ENCODE data around the gene WRAP73. TPM values are rescaled to one million over a fixed set of nuclear protein-coding genes. Genes with fewer than 3 reads are reported as not detected.
A peak's percentile ranks its signal among the peaks of the same experiment; 100 is the strongest.

Gene WRAP73
- total RNA-seq, 2 experiments from 2014 or later: 30.2 to 31.2 TPM

DNA sequence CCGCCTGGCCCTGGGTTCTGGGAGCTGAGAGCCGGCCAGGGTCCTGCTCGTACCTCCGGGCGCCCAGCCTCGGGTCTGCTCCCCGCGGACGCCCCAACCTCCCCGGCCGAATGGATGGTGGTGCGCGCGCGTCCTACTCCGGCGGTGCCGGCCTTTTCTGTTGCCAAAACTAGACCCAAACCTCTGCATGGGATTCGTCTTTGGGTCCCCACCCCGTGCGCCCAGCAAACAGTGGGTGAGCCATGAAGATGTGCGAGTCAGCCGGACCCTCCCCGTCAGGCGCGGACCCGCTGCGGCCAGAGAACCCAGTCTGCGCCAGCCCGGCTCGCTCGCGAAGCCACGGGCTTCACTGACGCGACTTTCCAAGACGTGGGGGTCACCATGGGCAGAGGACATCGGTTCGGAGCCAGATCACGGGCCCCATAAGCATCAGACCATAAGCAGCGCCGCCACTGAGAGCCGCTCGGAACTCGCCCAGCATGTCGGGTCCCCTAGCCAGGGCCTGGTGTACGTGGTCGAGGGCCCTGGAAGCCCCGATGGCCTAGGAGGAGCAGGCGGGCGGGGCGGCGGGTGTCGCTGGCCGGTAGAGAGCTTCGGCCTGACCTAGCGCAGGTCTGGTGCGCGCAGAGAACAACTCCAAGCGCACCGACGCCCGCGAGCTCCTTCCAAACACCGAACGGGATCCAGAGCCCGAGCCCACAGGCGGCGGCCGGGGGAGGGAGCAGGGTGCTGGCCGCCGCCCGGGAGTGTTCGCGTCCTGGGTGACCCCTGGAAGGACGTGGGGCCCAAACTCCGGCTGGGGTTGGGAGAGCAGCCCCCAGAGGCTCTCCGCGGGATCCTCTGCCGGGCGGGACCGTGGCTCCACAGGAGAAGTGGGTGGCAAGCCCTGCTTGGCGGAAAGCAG is 1.4 kb upstream of the WRAP73 start:
- DNase-seq: no peak
- H3K4me3 Mint-ChIP-seq: peak overlapping the region; percentile 32
- H3K27ac Mint-ChIP-seq: no peak overlapping the region
- H3K9me3 Mint-ChIP-seq: no peaks in the 10 kb centered on the region
- H3K36me3 Mint-ChIP-seq: peaks cover 3% of the 10 kb centered on the region
- H3K4me1 Mint-ChIP-seq: peaks cover 24% of the 10 kb centered on the region
- H3K27me3 Mint-ChIP-seq: peaks cover 44% of the 10 kb centered on the region

DNA sequence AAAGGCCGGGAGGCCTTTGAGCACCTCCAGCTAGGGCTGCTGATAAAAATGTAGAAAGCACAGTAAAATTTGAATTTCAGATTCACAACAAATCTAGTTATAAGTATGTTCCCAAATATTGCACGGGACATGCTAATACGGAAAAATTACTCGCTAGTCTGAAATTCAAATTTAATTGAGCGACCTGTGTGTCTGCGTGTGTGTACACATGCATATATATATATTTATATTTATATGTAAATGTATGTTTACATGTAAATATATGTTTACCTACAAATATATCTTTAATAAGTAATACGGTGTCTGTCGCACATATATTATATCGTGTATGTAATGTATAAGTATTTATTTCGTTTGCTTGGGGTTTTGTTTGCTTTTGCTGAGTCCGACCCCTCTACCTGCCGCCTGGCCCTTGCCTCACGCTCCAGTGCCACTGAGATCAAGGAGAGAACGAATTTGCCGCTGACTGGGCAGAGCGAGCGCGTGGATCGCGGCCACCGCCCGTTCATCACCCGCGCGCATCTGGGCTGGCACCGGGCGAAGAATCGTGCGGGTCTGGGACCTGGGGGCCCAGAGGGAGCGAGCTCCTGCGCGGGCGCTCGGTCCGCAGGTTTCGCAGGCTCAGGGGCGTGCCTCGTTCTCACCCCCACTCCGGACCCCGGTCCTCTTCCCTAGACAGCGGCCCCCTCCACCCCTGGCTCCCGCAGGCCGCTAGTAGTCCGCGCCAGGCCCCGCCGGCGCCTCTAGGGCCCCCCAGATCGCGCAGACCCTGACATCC is 534 bp upstream of the WRAP73 start:
- peak overlapping the region; percentile 80 for H3K4me3 Mint-ChIP-seq
- H3K27me3 Mint-ChIP-seq: peaks cover 36% of the 10 kb centered on the region
- no peak overlapping the region for H3K27ac Mint-ChIP-seq
- DNase-seq: no peak
- H3K36me3 Mint-ChIP-seq: peaks cover 3% of the 10 kb centered on the region
- H3K4me1 Mint-ChIP-seq: peaks cover 22% of the 10 kb centered on the region
- no peaks in the 10 kb centered on the region for H3K9me3 Mint-ChIP-seq

GRCh38 chr1:3646596-3646995 is 3.3 kb downstream of the WRAP73 start:
- Mint-ChIP-seq H3K4me1 (peaks cover 22% of the 10 kb centered on the region), H3K9me3 (no peaks in the 10 kb centered on the region), H3K27me3 (peaks cover 11% of the 10 kb centered on the region), H3K27ac (no peak overlapping the region), H3K4me3 (no peak overlapping the region), H3K36me3 (peaks cover 3% of the 10 kb centered on the region)
- DNase-seq: no peak

DNA sequence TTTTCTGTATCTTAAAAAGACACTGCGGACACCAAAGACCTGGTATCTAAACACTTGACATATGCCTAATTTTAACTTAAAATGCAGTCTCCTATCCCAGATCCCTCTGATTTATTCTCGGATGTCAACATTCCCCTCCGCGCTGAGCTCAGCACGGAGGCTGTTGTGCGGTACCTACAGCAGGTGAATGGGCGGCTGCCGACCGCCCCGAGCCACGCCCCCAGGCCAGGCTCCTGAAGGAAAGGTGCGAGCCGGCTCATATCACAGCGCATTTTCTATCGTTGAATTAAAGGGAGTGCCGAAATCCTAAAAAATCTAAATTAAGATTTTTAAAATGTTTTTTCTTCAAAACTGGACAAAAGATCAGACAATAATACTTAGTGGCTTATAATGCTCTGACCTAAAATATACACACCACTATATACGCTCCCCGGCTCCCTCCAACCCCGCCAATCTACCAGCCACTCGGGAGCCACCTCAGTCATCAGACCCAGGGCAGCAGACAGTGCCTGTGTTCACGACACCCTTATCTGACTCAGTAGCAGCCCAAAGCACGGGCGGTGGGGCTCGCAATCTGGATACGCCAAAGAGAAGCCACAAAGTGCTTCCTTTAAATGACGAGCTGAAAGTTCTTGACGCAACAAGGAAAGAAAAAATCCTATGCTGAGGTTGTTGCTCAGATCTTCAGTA is 4.1 kb downstream of the WRAP73 start:
- H3K4me3 Mint-ChIP-seq: no peak overlapping the region
- H3K4me1 Mint-ChIP-seq: peaks cover 19% of the 10 kb centered on the region
- no peak overlapping the region for H3K27ac Mint-ChIP-seq
- H3K27me3 Mint-ChIP-seq: peaks cover 4% of the 10 kb centered on the region
- no peaks in the 10 kb centered on the region for H3K9me3 Mint-ChIP-seq
- no peak for DNase-seq
- peaks cover 3% of the 10 kb centered on the region for H3K36me3 Mint-ChIP-seq

- peaks cover 17% of the 10 kb centered on the region for H3K4me1 Mint-ChIP-seq
- peaks cover under 1% of the 10 kb centered on the region for H3K27me3 Mint-ChIP-seq
- DNase-seq: no peak
- H3K36me3 Mint-ChIP-seq: peaks cover 3% of the 10 kb centered on the region
- H3K9me3 Mint-ChIP-seq: no peaks in the 10 kb centered on the region
- no peak overlapping the region for H3K27ac Mint-ChIP-seq
- no peak overlapping the region for H3K4me3 Mint-ChIP-seq
Measured at GRCh38 chr1:3645247-3645646, 4.7 kb downstream of the WRAP73 start.

- peaks cover 3% of the 10 kb centered on the region for H3K36me3 Mint-ChIP-seq
- peaks cover 17% of the 10 kb centered on the region for H3K4me1 Mint-ChIP-seq
- no peak overlapping the region for H3K4me3 Mint-ChIP-seq
- H3K27me3 Mint-ChIP-seq: no peaks in the 10 kb centered on the region
- DNase-seq: no peak
- no peak overlapping the region for H3K27ac Mint-ChIP-seq
- no peaks in the 10 kb centered on the region for H3K9me3 Mint-ChIP-seq
Measured at GRCh38 chr1:3644273-3644672, 5.6 kb downstream of the WRAP73 start.

GRCh38 chr1:3642919-3643675 is 6.8 kb downstream of the WRAP73 start:
- no peaks in the 10 kb centered on the region for H3K36me3 Mint-ChIP-seq
- H3K4me1 Mint-ChIP-seq: peaks cover 5% of the 10 kb centered on the region
- no peaks in the 10 kb centered on the region for H3K9me3 Mint-ChIP-seq
- DNase-seq: no peak
- no peak overlapping the region for H3K27ac Mint-ChIP-seq
- no peaks in the 10 kb centered on the region for H3K27me3 Mint-ChIP-seq
- H3K4me3 Mint-ChIP-seq: no peak overlapping the region

- H3K36me3 Mint-ChIP-seq: no peaks in the 10 kb centered on the region
- H3K27ac Mint-ChIP-seq: no peak overlapping the region
- no peaks in the 10 kb centered on the region for H3K27me3 Mint-ChIP-seq
Measured at GRCh38 chr1:3641816-3642215, 8.1 kb downstream of the WRAP73 start.

GRCh38 chr1:3641046-3641760 is 8.7 kb downstream of the WRAP73 start:
- H3K27ac Mint-ChIP-seq: no peak overlapping the region
- no peaks in the 10 kb centered on the region for H3K36me3 Mint-ChIP-seq

More at GRCh38 chr1:3641816-3642215, 8.1 kb downstream of the WRAP73 start:
- Mint-ChIP-seq H3K4me1 (no peaks in the 10 kb centered on the region), H3K4me3 (no peak overlapping the region), H3K9me3 (no peaks in the 10 kb centered on the region)
- no peak for DNase-seq

GRCh38 chr1:3640121-3640837 is 9.6 kb downstream of the WRAP73 start:
- Mint-ChIP-seq H3K4me3 (no peak overlapping the region), H3K36me3 (peaks cover 1% of the 10 kb centered on the region), H3K4me1 (no peaks in the 10 kb centered on the region), H3K27ac (no peak overlapping the region), H3K27me3 (no peaks in the 10 kb centered on the region), H3K9me3 (no peaks in the 10 kb centered on the region)
- no peak for DNase-seq

More at GRCh38 chr1:3641046-3641760, 8.7 kb downstream of the WRAP73 start:
- no peak overlapping the region for H3K4me3 Mint-ChIP-seq
- H3K9me3 Mint-ChIP-seq: no peaks in the 10 kb centered on the region
- no peaks in the 10 kb centered on the region for H3K4me1 Mint-ChIP-seq
- H3K27me3 Mint-ChIP-seq: no peaks in the 10 kb centered on the region
- DNase-seq: no peak

DNA sequence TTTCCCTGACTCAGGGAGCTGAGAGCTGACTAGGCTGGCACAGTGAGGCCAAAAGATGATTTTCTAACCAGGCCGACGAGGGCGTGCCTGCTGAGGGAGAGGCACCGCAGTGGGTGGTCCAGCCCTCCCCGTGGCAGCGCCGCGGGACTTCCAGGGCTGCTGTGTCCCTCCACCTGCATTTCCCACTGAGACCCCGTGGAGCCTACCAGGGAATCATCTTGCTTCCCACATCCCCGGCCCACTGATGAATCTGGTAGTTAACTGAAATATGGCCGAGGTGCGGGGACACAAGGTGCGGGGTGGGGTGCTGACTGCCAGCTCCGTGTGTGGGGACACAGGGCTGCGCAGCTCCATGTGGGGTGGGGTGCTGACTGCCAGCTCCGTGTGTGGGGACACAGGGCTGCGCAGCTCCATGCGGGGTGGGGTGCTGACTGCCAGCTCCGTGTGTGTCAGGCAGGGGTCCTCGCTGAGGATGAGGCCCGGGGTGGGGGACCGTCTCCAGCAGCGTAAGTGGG is 10.4 kb downstream of the WRAP73 start:
- no peak for DNase-seq
- no peaks in the 10 kb centered on the region for H3K4me1 Mint-ChIP-seq
- peaks cover 3% of the 10 kb centered on the region for H3K36me3 Mint-ChIP-seq
- H3K4me3 Mint-ChIP-seq: no peak overlapping the region
- H3K27ac Mint-ChIP-seq: no peak overlapping the region
- H3K27me3 Mint-ChIP-seq: no peaks in the 10 kb centered on the region
- H3K9me3 Mint-ChIP-seq: no peaks in the 10 kb centered on the region

DNA sequence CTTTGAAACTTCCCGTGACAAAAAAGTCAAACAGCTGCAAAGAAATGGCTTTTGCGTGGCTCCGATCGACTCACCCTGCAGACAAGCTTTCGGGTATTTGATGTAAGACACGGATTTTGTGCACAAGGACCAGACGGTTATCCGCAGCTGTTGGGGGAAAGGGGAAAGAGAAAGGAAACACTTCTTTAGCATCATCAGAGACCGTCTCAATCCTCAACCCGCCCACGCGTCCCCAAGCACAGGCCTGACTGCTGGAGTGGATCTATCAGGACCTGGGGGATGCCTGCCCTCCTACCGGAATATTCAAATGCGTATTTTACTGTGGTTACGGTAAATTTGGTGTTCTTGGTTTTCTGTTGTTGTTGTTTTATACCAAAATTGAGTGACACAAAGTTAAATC is 11.2 kb downstream of the WRAP73 start:
- DNase-seq: no peak
- Mint-ChIP-seq H3K4me3 (no peak overlapping the region), H3K4me1 (no peaks in the 10 kb centered on the region), H3K36me3 (peaks cover 3% of the 10 kb centered on the region), H3K27me3 (no peaks in the 10 kb centered on the region), H3K27ac (no peak overlapping the region), H3K9me3 (no peaks in the 10 kb centered on the region)

DNA sequence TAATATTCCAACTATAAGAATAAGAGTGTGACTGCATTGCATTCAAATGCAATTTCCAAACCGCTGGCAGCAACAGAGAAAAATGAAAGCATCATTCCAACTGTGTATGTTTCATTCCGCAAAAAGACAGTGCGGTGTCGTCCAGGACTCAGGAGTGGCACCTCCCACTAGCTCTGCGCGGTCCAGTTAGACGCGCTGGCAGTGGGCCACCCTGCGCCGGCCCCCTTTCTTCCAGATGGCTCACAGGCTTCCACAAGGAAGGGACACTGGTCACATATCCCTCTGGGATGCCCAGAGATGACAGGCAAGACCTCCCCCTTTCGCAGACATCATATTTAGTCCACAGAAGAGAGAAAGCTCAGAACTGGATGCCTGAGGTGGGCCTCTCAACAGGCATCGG is 11.9 kb downstream of the WRAP73 start:
- Mint-ChIP-seq H3K4me3 (no peak overlapping the region), H3K27me3 (no peaks in the 10 kb centered on the region), H3K4me1 (no peaks in the 10 kb centered on the region), H3K36me3 (peaks cover 3% of the 10 kb centered on the region), H3K27ac (no peak overlapping the region), H3K9me3 (no peaks in the 10 kb centered on the region)
- DNase-seq: no peak

Data from activated naive CD8-positive, alpha-beta T cell treated with anti-CD3 and anti-CD28 coated beads for 36 hours (primary cell).